Mammary epithelial cell (primary cell): ENCODE results near the gene VWA3B.

Source experiments
- CTCF ChIP-seq, 2 donors: IDR thresholded peaks in 1 of 2; conservative IDR thresholded peaks in 1 of 2; 2 replicates each; pipeline ENCODE4 v1.5.1; 2011 to 2012; ENCODE audit warnings: inconsistent platforms in 2 of 2, low read length in 2 of 2, mild to moderate bottlenecking in 2 of 2, control low read depth in 1 of 2, low read depth in 1 of 2; ENCODE audit not compliant: insufficient read depth in 1 of 2; ENCODE audit errors: extremely low read depth in 1 of 2
- EZH2 ChIP-seq: IDR thresholded peaks from 2 replicates; pipeline ENCODE4 v1.6.1; 2012; ENCODE audit warnings: low read length, inconsistent platforms, borderline replicate concordance

DNA sequence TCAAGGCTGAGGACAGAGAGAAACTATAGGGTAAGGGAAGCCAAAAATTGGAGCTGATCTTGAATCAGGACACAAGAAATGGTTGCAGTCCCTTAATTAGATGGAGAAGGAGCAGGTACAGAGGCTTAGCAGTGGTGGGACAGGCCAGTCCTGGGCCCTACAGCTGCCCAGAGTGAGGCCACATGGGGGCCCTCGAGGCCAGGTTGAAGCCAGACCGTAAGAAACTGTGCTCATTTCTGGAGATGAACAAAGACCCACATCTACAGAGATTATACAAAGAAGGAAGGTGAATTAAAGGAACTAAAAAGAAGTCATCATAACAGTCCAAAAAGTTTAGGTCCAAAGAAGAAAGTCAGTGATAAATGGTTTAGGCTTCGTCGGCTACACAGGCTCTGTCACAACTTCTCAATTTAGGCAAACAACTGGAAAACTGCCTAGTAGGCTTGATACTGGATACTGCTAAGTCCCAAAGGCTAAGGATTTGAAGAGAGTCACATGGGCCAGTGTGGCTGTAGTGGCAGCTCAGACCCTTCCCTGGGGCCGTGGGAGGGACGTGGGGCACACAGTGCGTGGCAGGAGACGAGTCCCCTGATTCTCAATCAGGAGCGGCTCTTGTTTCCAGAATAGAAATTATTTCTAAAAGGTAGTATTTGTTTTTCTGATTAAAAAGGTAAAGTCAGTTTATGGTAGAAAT is 208.9 kb downstream of the VWA3B start:
- TF ChIP-seq CTCF (conservative IDR thresholded peaks at IDR 0.05 in 1 of 2, IDR thresholded peaks at IDR 0.05 in 1 of 2; ENCODE audit: extremely low read depth in 1 of 2, insufficient read depth in 1 of 2, low read depth in 1 of 2, low read length in 2 of 2) (peak in 1 of 2 donors; percentile 15), EZH2 (no peak)
